ENCODE results near the gene BZW2. TPM values are rescaled to one million over a fixed set of nuclear protein-coding genes. Genes with fewer than 3 reads are reported as not detected.

BZW2 gene
- polyA plus RNA-seq, 1 experiment: 54.7 TPM

DNA sequence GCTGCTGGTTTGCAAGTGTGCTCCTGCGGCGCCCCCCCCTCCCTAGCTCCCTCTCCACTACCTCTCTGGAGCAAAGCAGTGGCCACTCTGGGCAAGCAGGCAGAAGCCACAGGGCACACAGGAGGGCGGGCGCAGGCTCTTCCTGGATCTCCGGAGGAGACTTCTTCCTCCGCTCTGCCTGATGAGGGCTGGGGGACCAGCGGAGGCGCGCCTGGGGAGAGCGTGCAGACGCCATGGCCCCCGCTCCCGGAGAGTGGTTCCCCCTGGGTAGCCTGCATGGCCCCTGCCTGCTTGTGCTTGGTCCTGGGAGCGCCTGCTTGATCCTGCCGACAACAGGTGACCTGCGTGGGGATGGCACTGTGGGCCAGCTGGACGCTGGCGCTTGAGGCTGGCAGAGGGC is 29.4 kb upstream of the BZW2 start:
- ChIA-PET CTCF (no interaction called here), POLR2A (no interaction called here)
- TF ChIP-seq, protein P1, sequence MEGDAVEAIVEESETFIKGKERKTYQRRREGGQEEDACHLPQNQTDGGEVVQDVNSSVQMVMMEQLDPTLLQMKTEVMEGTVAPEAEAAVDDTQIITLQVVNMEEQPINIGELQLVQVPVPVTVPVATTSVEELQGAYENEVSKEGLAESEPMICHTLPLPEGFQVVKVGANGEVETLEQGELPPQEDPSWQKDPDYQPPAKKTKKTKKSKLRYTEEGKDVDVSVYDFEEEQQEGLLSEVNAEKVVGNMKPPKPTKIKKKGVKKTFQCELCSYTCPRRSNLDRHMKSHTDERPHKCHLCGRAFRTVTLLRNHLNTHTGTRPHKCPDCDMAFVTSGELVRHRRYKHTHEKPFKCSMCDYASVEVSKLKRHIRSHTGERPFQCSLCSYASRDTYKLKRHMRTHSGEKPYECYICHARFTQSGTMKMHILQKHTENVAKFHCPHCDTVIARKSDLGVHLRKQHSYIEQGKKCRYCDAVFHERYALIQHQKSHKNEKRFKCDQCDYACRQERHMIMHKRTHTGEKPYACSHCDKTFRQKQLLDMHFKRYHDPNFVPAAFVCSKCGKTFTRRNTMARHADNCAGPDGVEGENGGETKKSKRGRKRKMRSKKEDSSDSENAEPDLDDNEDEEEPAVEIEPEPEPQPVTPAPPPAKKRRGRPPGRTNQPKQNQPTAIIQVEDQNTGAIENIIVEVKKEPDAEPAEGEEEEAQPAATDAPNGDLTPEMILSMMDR (IDR thresholded peaks at IDR 0.05; ENCODE audit: insufficient read depth, low read depth, low read length): no peak
- Histone ChIP-seq H3K4me3 (ENCODE audit: low read depth, low read length) (no peak overlapping the region), H3K36me3 (ENCODE audit: control insufficient read depth, insufficient read depth, low read length) (peaks cover 5% of the 10 kb centered on the region), H3K27me3 (ENCODE audit: control insufficient read depth, insufficient read depth, low read length) (no peaks in the 10 kb centered on the region)
- DNase-seq (ENCODE audit: low read depth): no peak

DNA sequence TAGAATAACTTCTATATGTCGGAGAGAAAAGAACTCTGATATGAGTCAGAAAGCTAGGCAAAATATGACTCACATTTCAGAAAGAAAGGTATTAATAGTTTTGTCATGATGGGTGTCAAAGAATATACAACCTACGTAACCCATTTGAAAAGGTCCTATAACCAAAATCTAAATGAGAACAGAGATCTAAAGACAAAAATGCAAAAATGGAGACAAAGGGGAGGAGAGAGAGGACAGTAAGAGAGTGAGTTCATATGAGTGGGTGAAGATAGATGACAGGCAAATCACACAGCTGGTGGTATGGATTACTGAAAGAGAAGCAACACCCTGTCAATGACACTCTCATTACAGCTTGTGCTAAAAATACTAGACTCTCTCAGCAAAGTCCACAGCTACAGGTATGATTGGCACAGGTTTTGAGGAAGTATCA is 26.0 kb upstream of the BZW2 start:
- TF ChIP-seq, protein P1 (IDR thresholded peaks at IDR 0.05; ENCODE audit: insufficient read depth, low read depth, low read length): no peak
- Histone ChIP-seq H3K27me3 (ENCODE audit: control insufficient read depth, insufficient read depth, low read length) (no peaks in the 10 kb centered on the region), H3K36me3 (ENCODE audit: control insufficient read depth, insufficient read depth, low read length) (peaks cover 9% of the 10 kb centered on the region), H3K4me3 (ENCODE audit: low read depth, low read length) (no peak overlapping the region)
- CTCF ChIA-PET: no interaction called here
- no peak for DNase-seq (ENCODE audit: low read depth)
- POLR2A ChIA-PET: interaction anchor here (0.6 kb wide), 1 partner anchor 15 kb away, joined by 4 read pairs; no protein-coding TSS in a partner anchor

DNA sequence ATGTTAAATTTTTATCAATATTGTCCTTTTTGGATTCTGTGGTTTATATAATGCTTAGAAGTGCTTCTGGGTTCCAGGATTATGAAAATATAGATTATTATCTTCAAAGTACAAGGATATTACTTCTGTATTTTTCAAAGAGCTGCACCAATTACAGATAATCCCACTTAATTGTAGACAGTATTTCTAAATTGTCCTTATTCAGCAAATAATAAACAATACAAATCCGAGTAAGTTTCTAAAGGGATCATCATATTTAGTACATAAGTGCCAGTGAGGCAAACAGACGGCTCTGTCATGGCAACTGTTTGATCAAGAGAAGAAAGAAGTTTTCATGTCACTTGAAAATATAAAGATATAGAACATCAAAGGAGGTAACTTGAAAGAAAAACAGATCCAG is 19.6 kb upstream of the BZW2 start:
- TF ChIP-seq, protein P1 (IDR thresholded peaks at IDR 0.05; ENCODE audit: insufficient read depth, low read depth, low read length): no peak
- Histone ChIP-seq H3K27me3 (ENCODE audit: control insufficient read depth, insufficient read depth, low read length) (no peaks in the 10 kb centered on the region), H3K36me3 (ENCODE audit: control insufficient read depth, insufficient read depth, low read length) (peaks cover 4% of the 10 kb centered on the region), H3K4me3 (ENCODE audit: low read depth, low read length) (no peak overlapping the region)
- ChIA-PET POLR2A (no interaction called here), CTCF (no interaction called here)
- DNase-seq (ENCODE audit: low read depth): no peak

DNA sequence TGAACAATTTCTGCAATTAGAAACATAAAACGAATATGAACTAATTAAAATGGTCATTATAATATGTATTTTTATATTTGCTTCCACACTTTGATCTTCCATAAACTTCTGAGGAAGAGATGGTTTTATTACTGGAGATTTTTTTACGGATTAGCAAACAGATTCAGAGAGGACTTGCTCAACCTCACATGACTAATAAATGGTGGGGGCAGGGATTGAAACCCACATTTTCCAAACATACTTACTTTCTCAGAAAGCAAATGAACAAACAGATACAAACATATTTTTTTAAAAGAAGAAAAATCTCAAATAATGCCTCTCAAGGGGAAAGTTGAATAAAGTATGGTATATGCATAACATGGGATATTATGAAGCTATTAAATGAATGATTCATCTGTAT is 18.7 kb upstream of the BZW2 start:
- ChIA-PET POLR2A (interaction anchor here (0.6 kb wide), 1 partner anchor 54 kb away, joined by 4 read pairs; no protein-coding TSS in a partner anchor), CTCF (no interaction called here)
- Histone ChIP-seq H3K36me3 (ENCODE audit: control insufficient read depth, insufficient read depth, low read length) (peaks cover 4% of the 10 kb centered on the region), H3K4me3 (ENCODE audit: low read depth, low read length) (no peak overlapping the region), H3K27me3 (ENCODE audit: control insufficient read depth, insufficient read depth, low read length) (no peaks in the 10 kb centered on the region)
- peak; percentile 26 for DNase-seq (ENCODE audit: low read depth)
- TF ChIP-seq, protein P1 (IDR thresholded peaks at IDR 0.05; ENCODE audit: insufficient read depth, low read depth, low read length): no peak

DNA sequence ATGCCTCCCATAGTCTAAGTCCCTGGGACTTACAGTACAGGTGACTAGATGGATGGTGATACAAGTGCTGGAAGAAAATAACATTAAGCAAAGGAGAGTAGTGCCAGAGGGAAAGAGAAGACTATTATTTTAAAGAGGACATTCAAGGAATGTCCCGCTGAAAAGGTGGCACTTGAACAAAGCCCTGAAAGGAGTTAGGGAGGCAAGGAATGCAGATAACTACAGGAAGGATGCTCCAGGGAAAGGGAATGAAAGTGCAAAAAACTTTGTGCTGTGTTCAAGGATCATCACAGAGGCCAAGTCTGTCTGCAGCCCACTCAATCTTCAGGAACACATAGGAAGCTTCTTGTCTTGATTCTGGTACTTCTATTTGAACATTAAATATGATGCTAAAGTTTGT is 15.3 kb upstream of the BZW2 start:
- Histone ChIP-seq H3K36me3 (ENCODE audit: control insufficient read depth, insufficient read depth, low read length) (no peaks in the 10 kb centered on the region), H3K4me3 (ENCODE audit: low read depth, low read length) (no peak overlapping the region), H3K27me3 (ENCODE audit: control insufficient read depth, insufficient read depth, low read length) (no peaks in the 10 kb centered on the region)
- TF ChIP-seq, protein P1 (IDR thresholded peaks at IDR 0.05; ENCODE audit: insufficient read depth, low read depth, low read length): no peak
- ChIA-PET CTCF (no interaction called here), POLR2A (no interaction called here)
- DNase-seq (ENCODE audit: low read depth): no peak

All from BJ (cell line).